ENCODE data around the gene GARS1.

DNA sequence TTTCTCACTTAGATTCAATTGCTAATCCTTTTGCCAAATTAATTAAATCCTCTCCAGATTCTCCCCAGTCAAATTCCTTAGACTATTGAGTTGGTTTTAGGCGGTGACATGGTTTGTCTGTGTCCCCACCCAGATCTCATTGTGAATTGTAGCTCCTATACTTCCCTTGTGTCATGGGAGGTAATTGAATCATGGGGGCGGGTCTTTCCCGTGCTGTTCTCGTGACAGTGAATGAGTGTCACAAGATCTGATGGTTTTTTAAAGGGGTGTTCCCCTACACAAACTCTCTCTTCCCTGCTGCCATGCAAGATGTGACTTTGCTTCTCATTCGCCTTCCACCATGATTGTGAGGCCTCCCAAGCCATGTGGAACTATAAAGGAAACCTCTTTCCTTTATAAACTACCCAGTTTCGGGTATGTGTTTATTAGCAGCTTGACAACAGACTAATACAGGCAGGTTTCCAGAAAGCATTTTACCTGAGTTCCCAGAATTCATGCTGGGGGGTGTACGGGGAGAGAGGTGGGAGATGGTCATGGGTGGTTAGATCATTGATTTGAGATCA is 44.7 kb upstream of the GARS1 start:
- TF ChIP-seq, protein P1, sequence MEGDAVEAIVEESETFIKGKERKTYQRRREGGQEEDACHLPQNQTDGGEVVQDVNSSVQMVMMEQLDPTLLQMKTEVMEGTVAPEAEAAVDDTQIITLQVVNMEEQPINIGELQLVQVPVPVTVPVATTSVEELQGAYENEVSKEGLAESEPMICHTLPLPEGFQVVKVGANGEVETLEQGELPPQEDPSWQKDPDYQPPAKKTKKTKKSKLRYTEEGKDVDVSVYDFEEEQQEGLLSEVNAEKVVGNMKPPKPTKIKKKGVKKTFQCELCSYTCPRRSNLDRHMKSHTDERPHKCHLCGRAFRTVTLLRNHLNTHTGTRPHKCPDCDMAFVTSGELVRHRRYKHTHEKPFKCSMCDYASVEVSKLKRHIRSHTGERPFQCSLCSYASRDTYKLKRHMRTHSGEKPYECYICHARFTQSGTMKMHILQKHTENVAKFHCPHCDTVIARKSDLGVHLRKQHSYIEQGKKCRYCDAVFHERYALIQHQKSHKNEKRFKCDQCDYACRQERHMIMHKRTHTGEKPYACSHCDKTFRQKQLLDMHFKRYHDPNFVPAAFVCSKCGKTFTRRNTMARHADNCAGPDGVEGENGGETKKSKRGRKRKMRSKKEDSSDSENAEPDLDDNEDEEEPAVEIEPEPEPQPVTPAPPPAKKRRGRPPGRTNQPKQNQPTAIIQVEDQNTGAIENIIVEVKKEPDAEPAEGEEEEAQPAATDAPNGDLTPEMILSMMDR (IDR thresholded peaks at IDR 0.05): no peak
- TF ChIP-seq POLR2A (IDR thresholded peaks at IDR 0.05): no peak
- TF ChIP-seq EP300 (IDR thresholded peaks at IDR 0.05): no peak

All from ovary (tissue), 3 donors.